ENCODE data around the gene BATF. TPM values are rescaled to one million over a fixed set of nuclear protein-coding genes. Genes with fewer than 3 reads are reported as not detected.

The BATF gene
- total RNA-seq, 2 donors from 2014 or later: not detected

- Histone ChIP-seq H3K9me3 (no peaks in the 10 kb centered on the region), H3K27ac (no peak overlapping the region), H3K4me1 (peaks cover 9% of the 10 kb centered on the region), H3K36me3 (replicated peaks in 1 of 2; ENCODE audit: insufficient read depth in 1 of 2, low read depth in 2 of 2) (no peaks in the 10 kb centered on the region), H3K4me3 (no peak overlapping the region), H3K27me3 (no peaks in the 10 kb centered on the region)
- no peak for TF ChIP-seq POLR2A (IDR thresholded peaks at IDR 0.05)
- no peak for TF ChIP-seq CTCF (IDR thresholded peaks at IDR 0.05)
- 62 to 64% methylated on average over 5 of the region's 5 CpGs for whole genome bisulfite sequencing, 2 donors
- ATAC-seq: no peak
- intact Hi-C loops (cut with DNase I): no loop called here
- no peak for DNase-seq
Measured at GRCh38 chr14:75531660-75532317, 9.5 kb downstream of the BATF start.

GRCh38 chr14:75533791-75534555, 11.7 kb downstream of the BATF start:
- Histone ChIP-seq H3K27ac (no peak overlapping the region), H3K4me3 (no peak overlapping the region)
- 78% methylated on average over 5 of the region's 5 CpGs for WGBS, 2 donors

GRCh38 chr14:75535164-75535898, 13.1 kb downstream of the BATF start:
- Histone ChIP-seq H3K36me3 (replicated peaks in 1 of 2; ENCODE audit: insufficient read depth in 1 of 2, low read depth in 2 of 2) (no peaks in the 10 kb centered on the region), H3K4me3 (no peak overlapping the region), H3K27ac (peak overlapping the region in 2 of 4 donors; percentile 64 to 71), H3K27me3 (no peaks in the 10 kb centered on the region), H3K4me1 (peaks cover 9% of the 10 kb centered on the region), H3K9me3 (no peaks in the 10 kb centered on the region)
- 64 to 70% methylated on average over 5 of the region's 5 CpGs for WGBS, 2 donors
- no peak for DNase-seq
- TF ChIP-seq CTCF (IDR thresholded peaks at IDR 0.05) (no peak), POLR2A (IDR thresholded peaks at IDR 0.05) (no peak)
- intact Hi-C loops (cut with DNase I): no loop called here
- no peak for ATAC-seq

More at GRCh38 chr14:75533791-75534555, 11.7 kb downstream of the BATF start:
- ATAC-seq: no peak
- no peak for TF ChIP-seq POLR2A (IDR thresholded peaks at IDR 0.05)
- no peak for TF ChIP-seq CTCF (IDR thresholded peaks at IDR 0.05)
- Histone ChIP-seq H3K27me3 (no peaks in the 10 kb centered on the region), H3K9me3 (no peaks in the 10 kb centered on the region), H3K36me3 (replicated peaks in 1 of 2; ENCODE audit: insufficient read depth in 1 of 2, low read depth in 2 of 2) (no peaks in the 10 kb centered on the region), H3K4me1 (peaks cover 9% of the 10 kb centered on the region)
- DNase-seq: no peak
- intact Hi-C loops (cut with DNase I): no loop called here

- Histone ChIP-seq H3K9me3 (no peaks in the 10 kb centered on the region), H3K27me3 (no peaks in the 10 kb centered on the region), H3K36me3 (replicated peaks in 1 of 2; ENCODE audit: insufficient read depth in 1 of 2, low read depth in 2 of 2) (no peaks in the 10 kb centered on the region), H3K27ac (no peak overlapping the region), H3K4me3 (no peak overlapping the region), H3K4me1 (peaks cover 9% of the 10 kb centered on the region)
- TF ChIP-seq POLR2A (IDR thresholded peaks at IDR 0.05) (no peak), CTCF (IDR thresholded peaks at IDR 0.05) (no peak)
- WGBS, 2 donors: 82 to 84% methylated on average over 4 of the region's 4 CpGs
- no peak for DNase-seq
- ATAC-seq: no peak
- intact Hi-C loops (cut with DNase I): no loop called here
Measured at GRCh38 chr14:75537071-75537470, 14.8 kb downstream of the BATF start.
